A549 (cell line): ENCODE results near the gene RTN4. TPM values are rescaled to one million over a fixed set of nuclear protein-coding genes. Genes with fewer than 3 reads are reported as not detected.

Experiments
- ATAC-seq, 2 experiments: fragments of 200-7000 bp in 1 of 2; fragments of >200 bp in 1 of 2; cut with Nextera tagmentation in 1 of 2; cut with Tn5 transposase in 1 of 2; 3 replicates each; pipeline versions ENCODE4 v1.8.0 to v1.9.1; 2018 to 2020; ENCODE audit warnings: mild to moderate bottlenecking in 1 of 2, moderate library complexity in 1 of 2
- CTCF ChIA-PET: fragments of 300-600 bp; sonication (Branson Sonifier 250); formaldehyde crosslinking; extraction: SDS; loops from one replicate; lab custom pipeline; 2021; ENCODE audit warnings: antibody characterized with exemption, inconsistent platforms; lab: Yijun Ruan, JAX
- POLR2A ChIA-PET: fragments of 350-600 bp; formaldehyde crosslinking; extraction: SDS; loops from one replicate; lab custom pipeline; 2021; ENCODE audit warnings: antibody characterized with exemption, inconsistent platforms; lab: Yijun Ruan, JAX
- DNase-seq, 2 experiments: peaks; one replicate each; pipeline versions ENCODE4 v3.0.0 to v3.0.0-alpha.2; 2011 to 2016; ENCODE audit warnings: low read depth in 1 of 2, low spot score in 1 of 2
- FAIRE-seq: peaks from 2 replicates; lab custom pipeline; 2011; peaks lifted over from hg19 to GRCh38; lab: Jason Lieb, UNC
- H3K27ac ChIP-seq, 2 experiments: fragments of >200 bp; sonication (Bioruptor Twin); formaldehyde crosslinking; 3 replicates each; pipeline ENCODE4 v1.5.1; 2016 to 2017
- H3K4me1 ChIP-seq: fragments of >200 bp; sonication (Bioruptor Twin); formaldehyde crosslinking; 3 replicates; pipeline ENCODE4 v1.6.1; 2016
- H3K4me2 ChIP-seq: fragments of >200 bp; sonication (Bioruptor Twin); formaldehyde crosslinking; 3 replicates; pipeline ENCODE4 v1.6.1; 2016
- H3K4me3 ChIP-seq: fragments of >200 bp; sonication (Bioruptor Twin); formaldehyde crosslinking; 3 replicates; pipeline ENCODE4 v1.5.1; 2016
- H3K9me3 ChIP-seq: fragments of >200 bp; sonication (Bioruptor Twin); formaldehyde crosslinking; 3 replicates; pipeline ENCODE4 v1.6.1; 2016
- BCL3 ChIP-seq: fragments of >200 bp; sonication (Bioruptor Twin); formaldehyde crosslinking; IDR thresholded peaks from 3 replicates; pipeline ENCODE4 v1.6.1; 2016
- CBX2 ChIP-seq: fragments of 200-600 bp; sonication (generic); IDR thresholded peaks from 2 replicates; pipeline ENCODE4 v1.6.1; 2016; ENCODE audit warnings: low read depth, mild to moderate bottlenecking, borderline replicate concordance
- CHD2 ChIP-seq: fragments of 150-350 bp; IDR thresholded peaks from 2 replicates; pipeline ENCODE4 v1.6.1; 2014; ENCODE audit warnings: low read length; ENCODE audit not compliant: partially characterized antibody
- E2F6 ChIP-seq: IDR thresholded peaks from 2 replicates; pipeline ENCODE4 v1.6.1; 2012; ENCODE audit warnings: low read depth, borderline replicate concordance
- EHF ChIP-seq: fragments of 250-450 bp; sonication (Bioruptor Pico); IDR thresholded peaks from 2 replicates; pipeline ENCODE4 v1.5.0; 2020; ENCODE audit warnings: mild to moderate bottlenecking
- EP300 ChIP-seq, 2 experiments: fragments of >200 bp; sonication (Bioruptor Twin); formaldehyde crosslinking; IDR thresholded peaks; 2 replicates in 1 of 2; 3 replicates in 1 of 2; pipeline ENCODE4 v1.6.1; 2016 to 2017
- HMGXB4 ChIP-seq: fragments of 250-450 bp; sonication (Bioruptor Pico); IDR thresholded peaks from 2 replicates; pipeline ENCODE4 v1.5.0; 2021; ENCODE audit warnings: mild to moderate bottlenecking, moderate library complexity, borderline replicate concordance
- JUN ChIP-seq, 2 experiments: fragments of >200 bp; sonication (Bioruptor Twin); formaldehyde crosslinking; IDR thresholded peaks; 2 replicates in 1 of 2; 3 replicates in 1 of 2; pipeline ENCODE4 v1.6.1; 2016 to 2017
- MAZ ChIP-seq: fragments of 150-350 bp; IDR thresholded peaks from 2 replicates; pipeline ENCODE4 v1.6.1; 2014; ENCODE audit warnings: antibody characterized with exemption, low read depth, low read length, borderline replicate concordance
- PHF8 ChIP-seq: fragments of 200-600 bp; sonication (generic); IDR thresholded peaks from 2 replicates; pipeline ENCODE4 v1.6.1; 2016; ENCODE audit warnings: low read depth, mild to moderate bottlenecking, antibody characterized with exemption, moderate library complexity, borderline replicate concordance
- TFCP2L1 ChIP-seq: fragments of 250-450 bp; sonication (Bioruptor Pico); IDR thresholded peaks from 2 replicates; pipeline ENCODE4 v1.5.0; 2021; ENCODE audit warnings: mild to moderate bottlenecking
- ZC3H11A ChIP-seq: fragments of 450-650 bp; IDR thresholded peaks from 2 replicates; pipeline ENCODE4 v1.6.1; 2014; ENCODE audit warnings: antibody characterized with exemption, mild to moderate bottlenecking
- ZNF302 ChIP-seq: fragments of 250-450 bp; sonication (Bioruptor Pico); IDR thresholded peaks from 2 replicates; pipeline ENCODE4 v1.9.0; 2021; ENCODE audit warnings: inconsistent platforms, mild to moderate bottlenecking, moderate library complexity
- WGBS: methylation state at CpG from one replicate; pipeline ENCODE4 v1.1.6; 2017; ENCODE audit errors: missing lambda C conversion rate; 5-methylcytosine and 5-hydroxymethylcytosine counted together
- polyA plus RNA-seq, 4 experiments: library from polyadenylated mRNA; depleted of rRNA in 3 of 4; stranded (reverse); fragments of >200 nt; fragmentation: RNase III in 1 of 4; extraction: RNeasy Plus Mini Kit Qiagen cat#74134 plus additional on column Dnase treatment in 1 of 4; gene quantifications; 2 replicates in 3 of 4; 3 replicates in 1 of 4; pipeline ENCODE4 v1.2.3, GENCODE V29; 2011 to 2017

RTN4 gene
- polyA plus RNA-seq, 2 of the 4 experiments (the other 2 are of a cell fraction) = 302 to 403 TPM

- Histone ChIP-seq H3K27ac (peak overlapping the region; percentile 77 to 82), H3K4me2 (peak overlapping the region; percentile 35), H3K4me1 (peaks cover 68% of the 10 kb centered on the region), H3K4me3 (no peak overlapping the region), H3K9me3 (no peaks in the 10 kb centered on the region)
- TF ChIP-seq BCL3 (no peak), EP300 (IDR thresholded peaks at IDR 0.05) (0 out of 5 replicates have a peak, but pooled peaks of 1 of the 2 experiments have one; percentile 20), HMGXB4 (no peak), ZC3H11A (no peak), E2F6 (no peak), CHD2 (no peak), TFCP2L1 (no peak), EHF (CRISPR knock-in tag) (no peak)
- POLR2A ChIA-PET = interaction anchor here (1.4 to 2.4 kb wide), 2 partner anchors 14 to 47 kb away, joined by 6 to 37 read pairs; partner anchors contain the start of gene RTN4
- peak in 1 of 2 experiments; percentile 39 for DNase-seq
- no peak for FAIRE-seq
- 50% methylated on average over 6 of the region's 6 CpGs for WGBS
- peak; percentile 75 to 79 for ATAC-seq
- CTCF ChIA-PET = interaction anchor here (0.7 to 2.8 kb wide), 9 partner anchors 8 to 77 kb away, joined by 3 to 10 read pairs (median 4); no protein-coding TSS in a partner anchor
Observed at GRCh38 chr2:55097461-55098410, 47.5 kb upstream of the RTN4 start.

GRCh38 chr2:55097082-55097460 lies 46.8 kb upstream of the RTN4 start:
- Histone ChIP-seq H3K4me3 (no peak overlapping the region), H3K9me3 (no peaks in the 10 kb centered on the region), H3K27ac (peak overlapping the region; percentile 77 to 82), H3K4me1 (peaks cover 62% of the 10 kb centered on the region), H3K4me2 (peak overlapping the region; percentile 35)
- FAIRE-seq (no peak), DNase-seq (no peak), ATAC-seq (peak; percentile 7 to 64; a peak in 3 of 6 replicates)
- ChIA-PET POLR2A (interaction anchor here (1.4 to 2.4 kb wide), 2 partner anchors 14 to 47 kb away, joined by 6 to 37 read pairs; partner anchors contain the start of gene RTN4), CTCF (interaction anchor here (0.7 to 2.8 kb wide), 10 partner anchors 9 to 78 kb away, joined by 3 to 10 read pairs (median 4); no protein-coding TSS in a partner anchor)
- WGBS = 33% methylated on average over 1 of the region's 1 CpG
- TF ChIP-seq BCL3 (0 out of 3 replicates have a peak, but pooled peaks have one; percentile 21), CBX2 (no peak), JUN (IDR thresholded peaks at IDR 0.05) (no peak), ZNF302 (no peak)

- ChIA-PET POLR2A (interaction anchor here (2.4 kb wide), 1 partner anchor 46 kb away, joined by 37 read pairs; the partner anchor contains the start of gene RTN4), CTCF (interaction anchor here (0.7 to 2.8 kb wide), 6 partner anchors 19 to 120 kb away, joined by 3 to 10 read pairs (median 4); no protein-coding TSS in a partner anchor)
- 83% methylated on average over 3 of the region's 3 CpGs for WGBS
- Histone ChIP-seq H3K27ac (peak overlapping the region; percentile 77 to 82), H3K4me3 (no peak overlapping the region), H3K4me2 (peak overlapping the region; percentile 35), H3K9me3 (no peaks in the 10 kb centered on the region), H3K4me1 (peaks cover 57% of the 10 kb centered on the region)
- FAIRE-seq (no peak), DNase-seq (no peak), ATAC-seq (peak; percentile 21 to 28; a peak in 2 of 6 replicates)
- TF ChIP-seq MAZ (no peak), PHF8 (no peak)
- TF ChIP-seq, all 56 proteins: peak for 0
Observed at GRCh38 chr2:55096586-55096985, 46.3 kb upstream of the RTN4 start.
